ENCODE measurements around the gene HIBCH. TPM values are rescaled to one million over a fixed set of nuclear protein-coding genes. Genes with fewer than 3 reads are reported as not detected.

The HIBCH gene
- total and polyA plus RNA-seq, 9 of the 15 experiments (the other 6 are each of a cell fraction or from before 2014, with no cell fraction given), result 17.0 to 65.4 (median 28.3) TPM

DNA sequence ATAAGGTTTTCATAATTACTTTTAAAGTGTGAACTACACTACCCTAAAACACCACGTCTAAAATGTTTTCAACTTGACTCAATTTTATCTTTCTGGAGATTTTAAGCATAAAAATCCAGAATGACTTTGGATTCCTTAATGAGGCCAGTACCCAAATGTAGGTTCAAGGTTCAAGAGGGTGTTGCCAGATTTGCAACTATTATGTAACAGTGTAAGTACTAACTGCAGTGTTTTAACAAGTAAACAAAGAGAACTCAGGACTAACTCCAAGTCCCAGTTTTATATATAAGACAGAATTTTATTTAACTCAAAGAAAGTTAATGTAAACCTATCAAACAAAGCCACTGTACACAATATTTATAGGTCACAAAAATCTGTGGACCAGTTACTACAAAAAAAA lies 5.7 kb downstream of the HIBCH start:
- Histone ChIP-seq H3K36me3 (ENCODE audit: control insufficient read depth, insufficient read depth, low read length) (peaks cover 29% of the 10 kb centered on the region; the same call in 2 of the 3 replicates), H3K9me3 (replicated peaks; ENCODE audit: control insufficient read depth, insufficient read depth, low read depth, low read length) (no peaks in the 10 kb centered on the region), H3K27me3 (ENCODE audit: control insufficient read depth in 2 of 2, insufficient read depth in 2 of 2, low read length in 2 of 2) (no peaks in the 10 kb centered on the region), H3K27ac (ENCODE audit: extremely low read depth, low read depth, low read length) (no peak overlapping the region), H3K4me1 (replicated peaks in 1 of 2; ENCODE audit: control insufficient read depth in 2 of 2, insufficient read depth in 2 of 2, low read length in 2 of 2) (no peaks in the 10 kb centered on the region; a peak in 2 of 5 replicates), H3K4me2 (ENCODE audit: insufficient read depth, low read length) (no peak overlapping the region), H3K9me1 (ENCODE audit: control insufficient read depth, insufficient read depth, low read length) (no peaks in the 10 kb centered on the region), H4K20me1 (replicated peaks; ENCODE audit: control insufficient read depth, insufficient read depth, low read length) (no peaks in the 10 kb centered on the region), H3K4me3 (no peak overlapping the region), H2AFZ (ENCODE audit: low read depth, low read length) (no peak overlapping the region), H3K79me2 (ENCODE audit: control insufficient read depth, insufficient read depth, low read length) (peaks cover 41% of the 10 kb centered on the region), H3K9ac (ENCODE audit: insufficient read depth in 1 of 2, low read depth in 2 of 2, low read length in 2 of 2) (no peak overlapping the region)
- BruUV-seq (replicated peaks), result no TSS peak
- ATAC-seq, result no peak
- intact Hi-C loops (cut with micrococcal nuclease) (loop anchor here (10.0 kb wide), 1 partner anchor 649 kb away; the partner anchor contains the start of gene ASNSD1), in situ Hi-C loops (cut with MboI) (no loop called here)
- ChIA-PET CTCF (ENCODE audit: low intra/inter-chr PET ratio) (no interaction called here), POLR2A (interaction anchor here (0.6 kb wide), 1 partner anchor 140 kb away, joined by 3 read pairs; no protein-coding TSS in a partner anchor)
- no peak for DNase-seq (ENCODE audit: extremely low read depth in 1 of 4, low spot score in 3 of 4)
- 73% methylated on average over 1 of the region's 1 CpG for WGBS (ENCODE audit: insufficient coverage, low coverage, missing lambda C conversion rate)
- TF ChIP-seq, protein P1, sequence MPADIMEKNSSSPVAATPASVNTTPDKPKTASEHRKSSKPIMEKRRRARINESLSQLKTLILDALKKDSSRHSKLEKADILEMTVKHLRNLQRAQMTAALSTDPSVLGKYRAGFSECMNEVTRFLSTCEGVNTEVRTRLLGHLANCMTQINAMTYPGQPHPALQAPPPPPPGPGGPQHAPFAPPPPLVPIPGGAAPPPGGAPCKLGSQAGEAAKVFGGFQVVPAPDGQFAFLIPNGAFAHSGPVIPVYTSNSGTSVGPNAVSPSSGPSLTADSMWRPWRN (IDR thresholded peaks at IDR 0.05; ENCODE audit: low read depth), result no peak
- no peak for TF ChIP-seq KDM2B (CRISPR knock-in tag; IDR thresholded peaks at IDR 0.05)
- TF ChIP-seq, protein P2, sequence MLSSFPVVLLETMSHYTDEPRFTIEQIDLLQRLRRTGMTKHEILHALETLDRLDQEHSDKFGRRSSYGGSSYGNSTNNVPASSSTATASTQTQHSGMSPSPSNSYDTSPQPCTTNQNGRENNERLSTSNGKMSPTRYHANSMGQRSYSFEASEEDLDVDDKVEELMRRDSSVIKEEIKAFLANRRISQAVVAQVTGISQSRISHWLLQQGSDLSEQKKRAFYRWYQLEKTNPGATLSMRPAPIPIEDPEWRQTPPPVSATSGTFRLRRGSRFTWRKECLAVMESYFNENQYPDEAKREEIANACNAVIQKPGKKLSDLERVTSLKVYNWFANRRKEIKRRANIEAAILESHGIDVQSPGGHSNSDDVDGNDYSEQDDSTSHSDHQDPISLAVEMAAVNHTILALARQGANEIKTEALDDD (IDR thresholded peaks at IDR 0.05), result no peak
- no peak for TF ChIP-seq GTF2A2 (tag; IDR thresholded peaks at IDR 0.05)
- TF ChIP-seq, protein P3, sequence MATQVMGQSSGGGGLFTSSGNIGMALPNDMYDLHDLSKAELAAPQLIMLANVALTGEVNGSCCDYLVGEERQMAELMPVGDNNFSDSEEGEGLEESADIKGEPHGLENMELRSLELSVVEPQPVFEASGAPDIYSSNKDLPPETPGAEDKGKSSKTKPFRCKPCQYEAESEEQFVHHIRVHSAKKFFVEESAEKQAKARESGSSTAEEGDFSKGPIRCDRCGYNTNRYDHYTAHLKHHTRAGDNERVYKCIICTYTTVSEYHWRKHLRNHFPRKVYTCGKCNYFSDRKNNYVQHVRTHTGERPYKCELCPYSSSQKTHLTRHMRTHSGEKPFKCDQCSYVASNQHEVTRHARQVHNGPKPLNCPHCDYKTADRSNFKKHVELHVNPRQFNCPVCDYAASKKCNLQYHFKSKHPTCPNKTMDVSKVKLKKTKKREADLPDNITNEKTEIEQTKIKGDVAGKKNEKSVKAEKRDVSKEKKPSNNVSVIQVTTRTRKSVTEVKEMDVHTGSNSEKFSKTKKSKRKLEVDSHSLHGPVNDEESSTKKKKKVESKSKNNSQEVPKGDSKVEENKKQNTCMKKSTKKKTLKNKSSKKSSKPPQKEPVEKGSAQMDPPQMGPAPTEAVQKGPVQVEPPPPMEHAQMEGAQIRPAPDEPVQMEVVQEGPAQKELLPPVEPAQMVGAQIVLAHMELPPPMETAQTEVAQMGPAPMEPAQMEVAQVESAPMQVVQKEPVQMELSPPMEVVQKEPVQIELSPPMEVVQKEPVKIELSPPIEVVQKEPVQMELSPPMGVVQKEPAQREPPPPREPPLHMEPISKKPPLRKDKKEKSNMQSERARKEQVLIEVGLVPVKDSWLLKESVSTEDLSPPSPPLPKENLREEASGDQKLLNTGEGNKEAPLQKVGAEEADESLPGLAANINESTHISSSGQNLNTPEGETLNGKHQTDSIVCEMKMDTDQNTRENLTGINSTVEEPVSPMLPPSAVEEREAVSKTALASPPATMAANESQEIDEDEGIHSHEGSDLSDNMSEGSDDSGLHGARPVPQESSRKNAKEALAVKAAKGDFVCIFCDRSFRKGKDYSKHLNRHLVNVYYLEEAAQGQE (IDR thresholded peaks at IDR 0.05; ENCODE audit: borderline replicate concordance), result no peak
- TF ChIP-seq, protein P3 (CRISPR knock-in tag; IDR thresholded peaks at IDR 0.05; ENCODE audit: low read depth), result no peak
- TF ChIP-seq, protein P4, sequence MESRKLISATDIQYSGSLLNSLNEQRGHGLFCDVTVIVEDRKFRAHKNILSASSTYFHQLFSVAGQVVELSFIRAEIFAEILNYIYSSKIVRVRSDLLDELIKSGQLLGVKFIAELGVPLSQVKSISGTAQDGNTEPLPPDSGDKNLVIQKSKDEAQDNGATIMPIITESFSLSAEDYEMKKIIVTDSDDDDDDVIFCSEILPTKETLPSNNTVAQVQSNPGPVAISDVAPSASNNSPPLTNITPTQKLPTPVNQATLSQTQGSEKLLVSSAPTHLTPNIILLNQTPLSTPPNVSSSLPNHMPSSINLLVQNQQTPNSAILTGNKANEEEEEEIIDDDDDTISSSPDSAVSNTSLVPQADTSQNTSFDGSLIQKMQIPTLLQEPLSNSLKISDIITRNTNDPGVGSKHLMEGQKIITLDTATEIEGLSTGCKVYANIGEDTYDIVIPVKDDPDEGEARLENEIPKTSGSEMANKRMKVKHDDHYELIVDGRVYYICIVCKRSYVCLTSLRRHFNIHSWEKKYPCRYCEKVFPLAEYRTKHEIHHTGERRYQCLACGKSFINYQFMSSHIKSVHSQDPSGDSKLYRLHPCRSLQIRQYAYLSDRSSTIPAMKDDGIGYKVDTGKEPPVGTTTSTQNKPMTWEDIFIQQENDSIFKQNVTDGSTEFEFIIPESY (CRISPR knock-in tag; IDR thresholded peaks at IDR 0.05), result no peak
- no peak for TF ChIP-seq BMI1 (IDR thresholded peaks at IDR 0.05; ENCODE audit: low read length)
- no peak for TF ChIP-seq ZFP30 (CRISPR knock-in tag; IDR thresholded peaks at IDR 0.05; ENCODE audit: borderline replicate concordance)
- FAIRE-seq, result no peak

Measured in K562 (cell line).